SK-N-SH (cell line): ENCODE measurements around the gene GUCY2F. TPM values are rescaled to one million over a fixed set of nuclear protein-coding genes. Genes with fewer than 3 reads are reported as not detected.

Source experiments
- CTCF ChIA-PET: fragments of 300-600, 350-600 bp; formaldehyde crosslinking; extraction: SDS; loops from one replicate; lab custom pipeline; 2021; lab: Yijun Ruan, JAX
- POLR2A ChIA-PET: fragments of 350-600 bp; sonication (Branson Sonifier 250); formaldehyde crosslinking; extraction: SDS; loops from one replicate; lab custom pipeline; 2020; ENCODE audit warnings: antibody characterized with exemption, inconsistent platforms; lab: Yijun Ruan, JAX
- DNase-seq: peaks from one replicate; pipeline ENCODE4 v3.0.0; 2012
- H2AFZ ChIP-seq: fragments of 200-600 bp; sonication (generic); 2 replicates; pipeline ENCODE4 v1.8.1; 2016; ENCODE audit warnings: antibody characterized with exemption, mild to moderate bottlenecking, low read depth
- H3F3A ChIP-seq: fragments of 200-600 bp; sonication (generic); replicated peaks from 2 replicates; pipeline ENCODE3; 2016; ENCODE audit warnings: antibody characterized with exemption, mild to moderate bottlenecking; ENCODE audit not compliant: insufficient read depth
- H3K27ac ChIP-seq, 2 experiments: fragments of 200-500 bp in 1 of 2; fragments of 200-600 bp in 1 of 2; sonication (Bioruptor generic) in 1 of 2; sonication (generic), shearing (Covaris generic) in 1 of 2; 2 replicates each; pipeline versions ENCODE4 v1.5.1 to v1.6.1; 2014 to 2016; ENCODE audit warnings: low read depth in 2 of 2, inconsistent platforms in 1 of 2, low read length in 1 of 2, mild to moderate bottlenecking in 1 of 2, mixed read lengths in 1 of 2
- H3K27me3 ChIP-seq: fragments of 200-600 bp; sonication (generic), shearing (Covaris generic); 2 replicates; pipeline ENCODE4 v1.6.1; 2016; ENCODE audit warnings: mixed run types; ENCODE audit not compliant: insufficient read depth
- H3K36me3 ChIP-seq, 2 experiments: fragments of 200-500 bp in 1 of 2; fragments of 200-600 bp in 1 of 2; sonication (Bioruptor generic) in 1 of 2; sonication (generic) in 1 of 2; replicated peaks in 1 of 2; 2 replicates each; pipeline versions ENCODE3 to v1.5.1; 2014 to 2016; ENCODE audit warnings: low read length in 1 of 2, mild to moderate bottlenecking in 1 of 2; ENCODE audit not compliant: insufficient read depth in 2 of 2, control insufficient read depth in 1 of 2
- H3K4me1 ChIP-seq, 2 experiments: fragments of 200-500 bp in 1 of 2; fragments of 200-600 bp in 1 of 2; sonication (Bioruptor generic) in 1 of 2; sonication (generic), shearing (Covaris generic) in 1 of 2; 2 replicates each; pipeline versions ENCODE4 v1.5.1 to v1.6.1; 2014 to 2016; ENCODE audit warnings: low read depth in 1 of 2, low read length in 1 of 2, mixed run types in 1 of 2; ENCODE audit not compliant: insufficient read depth in 2 of 2, control insufficient read depth in 1 of 2
- H3K4me2 ChIP-seq: fragments of 200-600 bp; sonication (generic), shearing (Covaris generic); 2 replicates; pipeline ENCODE4 v1.6.1; 2017; ENCODE audit warnings: mixed run types
- H3K4me3 ChIP-seq, 2 experiments: fragments of 200-500 bp in 1 of 2; fragments of 200-600 bp in 1 of 2; sonication (Bioruptor generic) in 1 of 2; sonication (generic), shearing (Covaris generic) in 1 of 2; 2 replicates each; pipeline versions ENCODE4 v1.5.1 to v1.8.1; 2014 to 2016; ENCODE audit warnings: low read depth in 2 of 2, inconsistent platforms in 1 of 2, low read length in 1 of 2, mild to moderate bottlenecking in 1 of 2, mixed read lengths in 1 of 2, moderate library complexity in 1 of 2
- H3K79me2 ChIP-seq: fragments of 200-600 bp; sonication (generic); 2 replicates; pipeline ENCODE4 v1.8.1; 2017; ENCODE audit warnings: mild to moderate bottlenecking; ENCODE audit not compliant: insufficient read depth
- H3K9ac ChIP-seq: fragments of 200-600 bp; sonication (generic); 2 replicates; pipeline ENCODE4 v1.6.1; 2017; ENCODE audit warnings: mixed run types
- H3K9me2 ChIP-seq: fragments of 200-600 bp; sonication (generic); 2 replicates; pipeline ENCODE4 v1.6.1; 2017; ENCODE audit warnings: mixed run types
- H3K9me3 ChIP-seq: fragments of 200-600 bp; sonication (generic); 2 replicates; pipeline ENCODE4 v1.6.1; 2017; ENCODE audit warnings: mixed run types, mild to moderate bottlenecking, moderate library complexity
- H4K20me1 ChIP-seq: fragments of 200-600 bp; sonication (generic); 2 replicates; pipeline ENCODE4 v1.6.1; 2017; ENCODE audit warnings: mild to moderate bottlenecking, mixed run types; ENCODE audit not compliant: insufficient read depth
- EP300 ChIP-seq, 2 experiments: IDR thresholded peaks; 2 replicates each; pipeline versions ENCODE4 v1.4.0 to v1.6.1; 2012; ENCODE audit warnings: borderline replicate concordance in 1 of 2, low read depth in 1 of 2, low read length in 1 of 2
- EZH2phosphoT487 ChIP-seq: fragments of 200-600 bp; sonication (generic); IDR thresholded peaks from 2 replicates; pipeline ENCODE4 v1.6.1; 2017; ENCODE audit warnings: low read depth, mixed run types, mild to moderate bottlenecking, antibody characterized with exemption, moderate library complexity, borderline replicate concordance
- FOSL2 ChIP-seq: IDR thresholded peaks from 2 replicates; pipeline ENCODE4 v1.4.0; 2012; ENCODE audit warnings: low read depth, mild to moderate bottlenecking, moderate library complexity, borderline replicate concordance
- NRF1 ChIP-seq: IDR thresholded peaks from 2 replicates; pipeline ENCODE4 v1.6.1; 2012; ENCODE audit warnings: low read depth, mild to moderate bottlenecking, low read length
- POLR2AphosphoS5 ChIP-seq: IDR thresholded peaks from 2 replicates; pipeline ENCODE4 v1.6.1; 2012; ENCODE audit warnings: low read depth, low read length
- RAD21 ChIP-seq: IDR thresholded peaks from 2 replicates; pipeline ENCODE4 v1.6.1; 2012; ENCODE audit warnings: mild to moderate bottlenecking, low read length
- RCOR1 ChIP-seq: fragments of 150-350 bp; IDR thresholded peaks from 2 replicates; pipeline ENCODE4 v1.6.1; 2017; ENCODE audit warnings: antibody characterized with exemption, low read length
- RXRA ChIP-seq: IDR thresholded peaks from 2 replicates; pipeline ENCODE4 v1.4.0; 2012; ENCODE audit warnings: low read depth, mild to moderate bottlenecking, borderline replicate concordance
- SIN3A ChIP-seq: IDR thresholded peaks from 2 replicates; pipeline ENCODE4 v1.6.1; 2012; ENCODE audit warnings: low read depth, mild to moderate bottlenecking, low read length, moderate library complexity, borderline replicate concordance
- SMC3 ChIP-seq: IDR thresholded peaks from 2 replicates; pipeline ENCODE4 v1.6.1; 2012; ENCODE audit warnings: low read depth, low read length, improper control_type of control experiment
- TAF1 ChIP-seq: IDR thresholded peaks from 2 replicates; pipeline ENCODE4 v1.6.1; 2012; ENCODE audit warnings: low read depth, mild to moderate bottlenecking, low read length, moderate library complexity, borderline replicate concordance
- USF1 ChIP-seq: IDR thresholded peaks from 2 replicates; pipeline ENCODE4 v1.4.0; 2012; ENCODE audit warnings: low read depth, borderline replicate concordance
- YY1 ChIP-seq: IDR thresholded peaks from 2 replicates; pipeline ENCODE4 v1.4.0; 2012; ENCODE audit warnings: low read depth, mild to moderate bottlenecking
- WGBS: methylation state at CpG from one replicate; pipeline ENCODE4 v1.1.6; 2017; ENCODE audit warnings: low lambda C conversion rate; 5-methylcytosine and 5-hydroxymethylcytosine counted together
- polyA plus RNA-seq, 3 experiments: library from polyadenylated mRNA; depleted of rRNA; stranded (reverse); fragments of >200 nt; gene quantifications; 2 replicates each; pipeline ENCODE4 v1.2.3, GENCODE V29; 2012
- TF ChIP-seq, protein P1 (sequence below): IDR thresholded peaks from 2 replicates; pipeline ENCODE4 v1.4.0; 2012; ENCODE audit warnings: low read depth
- TF ChIP-seq, protein P2 (sequence below): fragments of 150-350 bp; IDR thresholded peaks from 2 replicates; pipeline ENCODE4 v1.6.1; 2017; ENCODE audit warnings: antibody characterized with exemption, low read length, low read depth, borderline replicate concordance

The GUCY2F gene
- polyA plus RNA-seq, 1 of the 3 experiments (the other 2 are of a cell fraction), result not detected

- Histone ChIP-seq H3K9me3 (no peaks in the 10 kb centered on the region), H3K4me1 (no peaks in the 10 kb centered on the region), H3K79me2 (no peaks in the 10 kb centered on the region), H3K4me2 (no peak overlapping the region), H2AFZ (no peak overlapping the region), H3K27me3 (no peaks in the 10 kb centered on the region; the same call in 1 of the 2 replicates), H3F3A (no peaks in the 10 kb centered on the region), H3K27ac (no peak overlapping the region), H3K4me3 (no peak overlapping the region), H3K36me3 (no peaks in the 10 kb centered on the region), H3K9me2 (no peaks in the 10 kb centered on the region), H3K9ac (no peak overlapping the region), H4K20me1 (no peaks in the 10 kb centered on the region)
- ChIA-PET CTCF (no interaction called here), POLR2A (no interaction called here)
- TF ChIP-seq SIN3A (no peak), NRF1 (no peak), USF1 (no peak), RXRA (no peak), SMC3 (no peak), TAF1 (no peak), EZH2phosphoT487 (no peak), EP300 (IDR thresholded peaks at IDR 0.05; ENCODE audit: borderline replicate concordance in 1 of 2, low read depth in 1 of 2, low read length in 1 of 2) (no peak), RAD21 (no peak), RCOR1 (no peak), YY1 (no peak), POLR2AphosphoS5 (no peak)
- TF ChIP-seq, protein P1, sequence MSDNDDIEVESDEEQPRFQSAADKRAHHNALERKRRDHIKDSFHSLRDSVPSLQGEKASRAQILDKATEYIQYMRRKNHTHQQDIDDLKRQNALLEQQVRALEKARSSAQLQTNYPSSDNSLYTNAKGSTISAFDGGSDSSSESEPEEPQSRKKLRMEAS, result no peak
- TF ChIP-seq, protein P2, sequence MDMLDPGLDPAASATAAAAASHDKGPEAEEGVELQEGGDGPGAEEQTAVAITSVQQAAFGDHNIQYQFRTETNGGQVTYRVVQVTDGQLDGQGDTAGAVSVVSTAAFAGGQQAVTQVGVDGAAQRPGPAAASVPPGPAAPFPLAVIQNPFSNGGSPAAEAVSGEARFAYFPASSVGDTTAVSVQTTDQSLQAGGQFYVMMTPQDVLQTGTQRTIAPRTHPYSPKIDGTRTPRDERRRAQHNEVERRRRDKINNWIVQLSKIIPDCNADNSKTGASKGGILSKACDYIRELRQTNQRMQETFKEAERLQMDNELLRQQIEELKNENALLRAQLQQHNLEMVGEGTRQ, result no peak
- WGBS, result 6% methylated on average over 2 of the region's 2 CpGs
- DNase-seq, result no peak
Observed at GRCh38 chrX:109343671-109344070, 138.2 kb downstream of the GUCY2F start.

- Histone ChIP-seq H4K20me1 (no peaks in the 10 kb centered on the region), H3K36me3 (no peaks in the 10 kb centered on the region), H3K27me3 (no peaks in the 10 kb centered on the region), H3K4me1 (no peaks in the 10 kb centered on the region), H3K4me2 (no peak overlapping the region), H3K9me2 (no peaks in the 10 kb centered on the region)
- CTCF ChIA-PET, result interaction anchor here (0.7 kb wide), 1 partner anchor 141 kb away, joined by 3 read pairs; no protein-coding TSS in a partner anchor
- no peak for TF ChIP-seq FOSL2
- TF ChIP-seq, all 33 proteins: peak for 0
- H3K27ac ChIP-seq, result no peak overlapping the region
- H3K4me3 ChIP-seq, result no peak overlapping the region
- H3K79me2 ChIP-seq, result no peaks in the 10 kb centered on the region
- POLR2A ChIA-PET, result no interaction called here
- no peaks in the 10 kb centered on the region for H3F3A ChIP-seq
- H3K9me3 ChIP-seq, result no peaks in the 10 kb centered on the region
- H3K9ac ChIP-seq, result no peak overlapping the region
- DNase-seq, result no peak
- no peak overlapping the region for H2AFZ ChIP-seq
- WGBS, result 0% methylated on average over 1 of the region's 1 CpG
Observed at GRCh38 chrX:109336141-109336540, 145.7 kb downstream of the GUCY2F start.
